SK-N-MC (cell line): ENCODE measurements around the gene ZDHHC14.

Source experiments
- EZH2 ChIP-seq: fragments of 200-600 bp; sonication (generic); IDR thresholded peaks from one replicate; pipeline ENCODE4 v1.6.1; 2017; ENCODE audit warnings: antibody characterized with exemption
- POLR2AphosphoS5 ChIP-seq: IDR thresholded peaks from 2 replicates; pipeline ENCODE4 v1.6.1; 2012; ENCODE audit warnings: mild to moderate bottlenecking, low read depth, low read length, borderline replicate concordance

DNA sequence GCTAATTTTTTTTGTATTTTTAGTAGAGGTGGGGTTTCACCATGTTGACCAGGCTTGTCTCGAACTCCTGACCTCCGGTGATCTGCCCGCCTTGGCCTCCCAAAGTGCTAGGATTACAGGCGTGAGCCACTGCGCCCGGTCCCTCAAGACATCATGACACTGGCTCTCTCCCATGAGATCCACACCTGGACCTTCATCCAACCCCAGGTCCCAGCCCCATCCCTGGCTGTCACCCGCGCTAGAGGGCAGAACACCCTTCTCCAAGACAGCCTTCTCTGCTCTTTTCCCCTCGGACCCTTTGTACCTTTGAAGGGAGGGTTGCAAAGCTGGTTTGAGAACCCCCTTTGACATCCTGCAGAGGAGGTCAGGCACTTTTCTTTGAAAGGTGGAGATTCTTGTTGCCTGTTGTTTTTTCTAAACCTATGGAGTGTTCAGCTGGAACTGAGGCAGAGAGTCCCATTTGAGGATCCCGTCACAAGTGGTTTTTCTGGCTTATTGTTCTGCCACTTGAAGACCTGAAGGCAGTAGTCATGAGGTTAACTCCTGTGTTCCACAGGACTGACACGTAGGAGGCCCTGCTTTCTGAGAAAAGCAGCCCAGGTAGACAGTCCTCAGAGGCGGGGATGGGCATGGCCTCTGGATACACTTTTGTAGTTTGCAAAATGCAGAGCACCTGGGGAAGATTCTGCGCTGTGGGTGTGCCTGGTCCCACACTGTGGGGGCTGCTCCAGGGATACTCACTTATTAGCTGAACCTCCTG lies 270.9 kb downstream of the ZDHHC14 start:
- TF ChIP-seq POLR2AphosphoS5 (no peak), EZH2 (no peak)
